GM06990 (cell line): ENCODE data around the gene SHISAL2B.
"Not testable (repeated sequence)": the region's sequence is repeated elsewhere in the genome, so short reads cannot be mapped to it uniquely, and the experiment has no call there.

ENCODE experiments used
- DNase-seq: peaks from one replicate; pipeline ENCODE4 v3.0.0-alpha.2; 2011; ENCODE audit not compliant: insufficient read length; ENCODE audit errors: extremely low read depth
- H3K27me3 ChIP-seq: replicated peaks from 2 replicates; pipeline ENCODE4 v1.6.0; 2011; ENCODE audit warnings: low read length; ENCODE audit not compliant: control insufficient read depth, insufficient read depth
- H3K36me3 ChIP-seq: 2 replicates; pipeline ENCODE4 v1.5.1; 2011; ENCODE audit warnings: low read length; ENCODE audit not compliant: control insufficient read depth, insufficient read depth
- H3K4me3 ChIP-seq: replicated peaks from 2 replicates; pipeline ENCODE4 v1.5.1; 2011; ENCODE audit warnings: low read depth, mild to moderate bottlenecking, control low read depth, low read length
- CTCF ChIP-seq: IDR thresholded peaks from 2 replicates; pipeline ENCODE4 v1.5.1; 2011; ENCODE audit warnings: low read length, control low read depth, mild to moderate bottlenecking, inconsistent platforms; ENCODE audit not compliant: insufficient read depth, poor library complexity, severe bottlenecking

The SHISAL2B gene

GRCh38 chr5:64685866-64686265, 4.4 kb upstream of the SHISAL2B start:
- no peak for DNase-seq
- H3K4me3 ChIP-seq: no peak overlapping the region
- no peak for TF ChIP-seq CTCF
- no peaks in the 10 kb centered on the region; the same call in none of the 2 replicates for H3K27me3 ChIP-seq
- no peaks in the 10 kb centered on the region for H3K36me3 ChIP-seq

DNA sequence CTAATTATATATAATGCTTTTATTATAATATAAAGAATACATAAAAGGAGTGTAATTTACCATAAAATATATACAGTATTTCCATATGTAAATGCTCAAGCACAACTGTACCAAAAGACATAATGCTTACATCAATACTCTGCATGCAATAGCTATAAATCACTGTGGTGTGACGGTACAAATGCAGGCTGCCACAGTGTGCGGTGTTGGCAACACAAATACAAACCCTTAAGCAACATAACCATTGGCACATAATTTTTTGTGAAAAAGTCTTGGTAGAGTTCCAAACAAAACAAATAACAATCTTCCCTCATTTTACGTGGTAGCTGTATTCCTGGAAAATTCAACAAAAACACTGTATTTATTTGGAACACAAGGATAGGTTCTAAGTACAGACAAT, 1.9 kb upstream of the SHISAL2B start:
- no peaks in the 10 kb centered on the region for H3K36me3 ChIP-seq
- no peak overlapping the region for H3K4me3 ChIP-seq
- TF ChIP-seq CTCF: no peak
- no peaks in the 10 kb centered on the region; the same call in none of the 2 replicates for H3K27me3 ChIP-seq
- no peak for DNase-seq

DNA sequence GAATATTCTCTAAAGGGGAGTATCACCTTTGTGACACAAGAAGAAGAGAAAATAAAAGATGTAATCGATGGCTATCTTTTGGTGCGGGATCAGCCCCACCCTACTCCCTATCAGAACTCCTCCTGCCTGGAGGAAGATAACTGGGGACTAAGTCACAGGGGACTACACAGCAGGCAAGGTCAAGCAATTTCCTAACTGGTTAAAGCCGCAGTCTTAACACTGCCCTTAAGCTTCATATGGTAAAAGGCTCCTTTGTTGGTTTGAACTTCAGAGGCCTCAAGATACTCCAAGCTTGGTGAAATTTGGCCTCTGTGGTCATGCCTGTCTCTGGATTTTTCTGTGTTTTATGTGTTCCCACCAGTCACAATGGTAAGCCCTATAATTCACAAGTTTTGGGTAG, 1.3 kb upstream of the SHISAL2B start:
- Histone ChIP-seq H3K4me3 (no peak overlapping the region), H3K27me3 (no peaks in the 10 kb centered on the region; the same call in none of the 2 replicates), H3K36me3 (no peaks in the 10 kb centered on the region)
- no peak for DNase-seq
- TF ChIP-seq CTCF: no peak

- no peak for DNase-seq
- no peak overlapping the region for H3K4me3 ChIP-seq
- TF ChIP-seq CTCF: no peak
- H3K36me3 ChIP-seq: no peaks in the 10 kb centered on the region
- H3K27me3 ChIP-seq: no peaks in the 10 kb centered on the region; the same call in none of the 2 replicates
These were observed 243 bp upstream of the SHISAL2B start for GRCh38 chr5:64690104-64690416.

- TF ChIP-seq CTCF: no peak
- Histone ChIP-seq H3K27me3 (no peaks in the 10 kb centered on the region; the same call in none of the 2 replicates), H3K36me3 (no peaks in the 10 kb centered on the region), H3K4me3 (no peak overlapping the region)
- DNase-seq: no peak
These were observed 988 bp downstream of the SHISAL2B start for GRCh38 chr5:64691291-64691690.

DNA sequence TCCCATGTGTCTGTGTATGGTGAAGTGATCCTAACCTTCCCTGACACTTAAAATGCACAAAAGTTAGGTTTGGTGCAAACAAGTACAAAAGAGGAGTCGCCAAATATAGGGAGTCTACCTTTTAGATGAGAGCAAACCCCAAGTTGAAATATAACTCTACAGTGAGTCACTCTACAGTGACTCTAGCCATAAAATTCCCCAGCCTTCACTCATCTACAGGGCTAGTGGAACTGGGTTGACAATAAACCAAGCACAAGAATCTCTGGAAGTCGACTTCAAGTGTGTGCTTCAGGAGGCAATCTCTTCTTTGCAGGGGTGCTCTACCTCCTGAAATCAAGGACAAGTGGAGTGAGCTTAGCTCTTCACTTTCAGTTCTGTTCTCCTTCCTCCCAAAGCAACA, 3.3 kb downstream of the SHISAL2B start:
- no peaks in the 10 kb centered on the region for H3K27me3 ChIP-seq
- TF ChIP-seq CTCF: no peak
- no peaks in the 10 kb centered on the region for H3K36me3 ChIP-seq
- DNase-seq: no peak
- H3K4me3 ChIP-seq: no peak overlapping the region

DNA sequence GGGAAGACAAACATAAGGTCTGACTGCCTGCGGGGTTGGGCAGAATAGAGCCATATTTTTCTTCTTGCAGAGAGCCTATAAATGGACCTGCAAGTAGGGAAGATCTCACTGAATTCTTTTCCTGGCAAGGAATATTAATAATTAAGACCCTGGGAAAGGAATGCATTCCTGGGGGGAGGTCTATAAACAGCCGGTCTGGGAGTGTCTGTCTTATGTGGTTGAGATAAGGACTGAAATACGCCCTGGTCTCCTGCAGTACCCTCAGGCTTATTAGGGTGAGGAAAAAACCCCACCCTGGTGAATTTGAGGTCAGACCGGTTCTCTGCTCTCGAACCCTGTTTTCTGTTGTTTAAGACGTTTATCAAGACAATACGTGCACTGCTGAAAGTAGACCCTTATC, 6.1 kb downstream of the SHISAL2B start:
- H3K4me3 ChIP-seq, DNase-seq, H3K27me3 ChIP-seq, H3K36me3 ChIP-seq: not testable (repeated sequence)
